Measurements from ENCODE around the gene PRG3.
"Not testable (repeated sequence)": the region's sequence is repeated elsewhere in the genome, so short reads cannot be mapped to it uniquely, and the experiment has no call there.

Gene PRG3

DNA sequence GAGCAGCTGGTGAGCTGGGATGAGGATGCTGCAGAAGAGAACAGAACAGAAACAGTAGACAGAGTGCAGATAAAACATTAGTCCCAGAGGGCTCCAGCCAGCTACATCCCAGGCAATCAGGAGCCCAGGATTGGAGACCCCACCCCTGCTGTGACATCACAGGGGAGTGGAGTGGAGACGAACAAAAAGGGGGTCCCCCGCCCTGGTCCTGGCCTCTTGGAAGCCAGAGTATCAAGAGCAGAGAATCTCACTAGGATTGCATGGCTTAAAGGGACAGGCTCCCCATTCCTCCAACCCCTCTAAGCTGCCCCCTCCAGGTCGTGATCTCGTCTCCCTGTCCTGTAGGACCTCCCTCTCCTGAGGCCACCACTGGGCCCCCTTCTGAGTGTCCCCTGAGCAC, 42.8 kb downstream of the PRG3 start, which contains the start of gene P2RX3:
Gene P2RX3 (plus strand): TSS at position 211 of the 400 bp plus-strand sequence. CDS start 199 bp downstream, outside the sequence.
- no peak for DNase-seq (ENCODE audit: low read depth in 3 of 3)

DNA sequence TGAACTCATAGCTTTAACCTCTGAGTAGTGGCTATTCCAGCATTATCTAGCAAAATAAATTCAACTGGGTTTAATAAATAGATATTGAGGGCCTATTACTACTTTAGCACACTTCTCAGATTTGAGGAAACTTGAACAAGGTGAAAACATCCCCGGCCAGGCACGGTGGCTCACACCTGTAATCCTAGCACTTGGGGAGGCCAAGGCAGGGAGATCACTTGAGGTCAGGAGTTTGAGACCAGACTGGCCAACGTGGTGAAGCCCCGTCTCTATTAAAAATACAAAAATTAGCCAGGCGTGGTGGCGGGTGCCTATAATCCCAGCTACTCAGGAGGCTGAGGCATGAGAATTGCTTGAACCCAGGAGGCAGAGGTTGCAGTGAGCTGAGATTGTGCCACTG, 44.1 kb downstream of the PRG3 start:
- DNase-seq (ENCODE audit: low read depth in 3 of 3) = not testable (repeated sequence)

GRCh38 chr11:57336111-57336666, 44.8 kb downstream of the PRG3 start:
- DNase-seq (ENCODE audit: low read depth in 3 of 3) = no peak

- DNase-seq (ENCODE audit: low read depth in 3 of 3) = peak; percentile 73 to 88 (median 76)
Measured at GRCh38 chr11:57335343-57336110, 45.4 kb downstream of the PRG3 start, which contains the start of gene SSRP1. Gene SSRP1 (minus strand): TSS chr11:57335892. CDS start chr11:57335121, 771 bp downstream.

- no peak for DNase-seq (ENCODE audit: low read depth in 3 of 3)
Measured at GRCh38 chr11:57335023-57335342, 46.0 kb downstream of the PRG3 start.

- DNase-seq (ENCODE audit: low read depth in 3 of 3) = no peak
Measured at GRCh38 chr11:57332694-57333440, 48.1 kb downstream of the PRG3 start.

- no peak for DNase-seq (ENCODE audit: low read depth in 3 of 3)
Measured at GRCh38 chr11:57331720-57332119, 49.2 kb downstream of the PRG3 start.

- no peak for DNase-seq (ENCODE audit: low read depth in 3 of 3)
Measured at GRCh38 chr11:57330029-57330428, 50.9 kb downstream of the PRG3 start.

- DNase-seq (ENCODE audit: low read depth in 3 of 3) = no peak
Measured at GRCh38 chr11:57327721-57328120, 53.2 kb downstream of the PRG3 start.
